HG03045 (cell line): ENCODE measurements around the gene ANKH.

ENCODE experiments used
- ATAC-seq: cut with Tn5 transposase; IDR thresholded peaks from one replicate; pipeline ENCODE4 v1.9.1; 2021; ENCODE audit warnings: mild to moderate bottlenecking, moderate library complexity; ENCODE audit not compliant: unreplicated experiment

The ANKH gene

GRCh38 chr5:14698495-14698894 lies 173.1 kb downstream of the ANKH start:
- ATAC-seq, result no peak

GRCh38 chr5:14696851-14697250 lies 174.7 kb downstream of the ANKH start:
- no peak for ATAC-seq

- ATAC-seq, result no peak
These were observed 175.5 kb downstream of the ANKH start for GRCh38 chr5:14696057-14696456.

- no peak for ATAC-seq
These were observed 176.4 kb downstream of the ANKH start for GRCh38 chr5:14695152-14695551.

GRCh38 chr5:14693070-14693469 lies 178.5 kb downstream of the ANKH start:
- no peak for ATAC-seq

- no peak for ATAC-seq
These were observed 184.4 kb downstream of the ANKH start for GRCh38 chr5:14687023-14687665.

- no peak for ATAC-seq
These were observed 185.1 kb downstream of the ANKH start for GRCh38 chr5:14686517-14686916.

GRCh38 chr5:14685757-14686156 lies 185.8 kb downstream of the ANKH start:
- peak; percentile 97 for ATAC-seq

GRCh38 chr5:14684757-14685156 lies 186.8 kb downstream of the ANKH start:
- no peak for ATAC-seq

- no peak for ATAC-seq
These were observed 187.6 kb downstream of the ANKH start for GRCh38 chr5:14683906-14684455.

GRCh38 chr5:14681236-14681752 lies 190.3 kb downstream of the ANKH start:
- ATAC-seq, result no peak

- ATAC-seq, result no peak
These were observed 192.0 kb downstream of the ANKH start for GRCh38 chr5:14679595-14679994.

GRCh38 chr5:14678773-14679334 lies 192.7 kb downstream of the ANKH start:
- ATAC-seq, result no peak

- peak; percentile 45 for ATAC-seq
These were observed 195.3 kb downstream of the ANKH start for GRCh38 chr5:14676320-14676719.

GRCh38 chr5:14675865-14676300 lies 195.7 kb downstream of the ANKH start:
- peak; percentile 42 for ATAC-seq

- ATAC-seq, result peak; percentile 14
These were observed 196.4 kb downstream of the ANKH start for GRCh38 chr5:14674983-14675854.

GRCh38 chr5:14673443-14673842 lies 198.1 kb downstream of the ANKH start:
- no peak for ATAC-seq

GRCh38 chr5:14672484-14673394 lies 198.8 kb downstream of the ANKH start:
- no peak for ATAC-seq

- ATAC-seq, result no peak
These were observed 199.5 kb downstream of the ANKH start for GRCh38 chr5:14672082-14672481.

- no peak for ATAC-seq
These were observed 200.2 kb downstream of the ANKH start for GRCh38 chr5:14671414-14671813.
